GM12872 (cell line): Measurements from ENCODE around the gene NAA38.

Experiments
- CTCF ChIP-seq: IDR thresholded peaks from 3 replicates; pipeline ENCODE4 v1.5.1; 2011; ENCODE audit warnings: low read depth, mild to moderate bottlenecking, low read length, moderate library complexity; ENCODE audit not compliant: insufficient read depth

Gene NAA38

GRCh38 chr17:7856811-7857712 lies at the start of gene NAA38:
NAA38 (minus strand) TSS chr17:7857559; CDS start chr17:7857463, 96 bp downstream.
- peak; percentile 59 for TF ChIP-seq CTCF

GRCh38 chr17:7903154-7904103 lies 46.1 kb upstream of the NAA38 start:
- TF ChIP-seq CTCF = no peak

GRCh38 chr17:7897773-7898172 lies 40.4 kb upstream of the NAA38 start:
- no peak for TF ChIP-seq CTCF

GRCh38 chr17:7897090-7897489 lies 39.7 kb upstream of the NAA38 start:
- TF ChIP-seq CTCF = no peak

GRCh38 chr17:7894866-7895265 lies 37.5 kb upstream of the NAA38 start:
- no peak for TF ChIP-seq CTCF

GRCh38 chr17:7894226-7894625 lies 36.9 kb upstream of the NAA38 start:
- no peak for TF ChIP-seq CTCF
